HK-2 (cell line): ENCODE data around the gene GGA1.
"Not testable (repeated sequence)": the region's sequence is repeated elsewhere in the genome, so short reads cannot be mapped to it uniquely, and the experiment has no call there.

Experiments used
- DNase-seq: peaks from one replicate; pipeline ENCODE4 v3.0.0-alpha.2; 2018; ENCODE audit not compliant: unreplicated experiment

The GGA1 gene

DNA sequence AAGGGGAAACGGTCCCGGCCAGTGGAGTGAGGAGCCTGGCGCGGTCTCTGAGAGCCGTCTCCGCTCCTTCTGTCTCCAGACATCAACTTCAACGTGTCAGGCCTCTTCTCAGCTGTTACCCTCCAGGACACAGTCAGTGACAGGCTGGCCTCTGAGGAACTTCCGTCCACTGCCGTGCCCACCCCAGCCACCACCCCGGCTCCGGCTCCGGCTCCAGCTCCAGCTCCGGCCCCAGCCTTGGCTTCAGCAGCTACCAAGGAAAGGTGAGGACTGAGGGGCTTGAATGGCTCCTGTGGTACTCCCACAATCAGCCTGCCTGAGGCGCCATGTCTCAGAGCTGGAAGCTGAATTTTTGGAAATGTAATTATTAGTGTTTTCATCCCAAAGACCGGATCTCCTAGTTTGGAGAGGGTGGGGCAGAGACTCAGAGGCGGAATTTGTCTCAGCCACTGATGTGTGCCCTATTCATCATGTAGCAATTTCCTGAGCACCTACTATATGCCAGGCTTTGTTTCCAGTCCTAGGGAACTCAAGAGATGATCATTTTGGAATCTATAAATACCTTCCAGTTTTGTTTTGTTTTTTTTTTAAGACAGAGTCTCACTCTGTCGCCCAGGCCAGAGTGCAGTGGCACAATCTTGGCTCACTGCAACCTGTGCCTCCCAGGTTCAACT lies 42.0 kb downstream of the GGA1 start:
- DNase-seq = no peak

DNA sequence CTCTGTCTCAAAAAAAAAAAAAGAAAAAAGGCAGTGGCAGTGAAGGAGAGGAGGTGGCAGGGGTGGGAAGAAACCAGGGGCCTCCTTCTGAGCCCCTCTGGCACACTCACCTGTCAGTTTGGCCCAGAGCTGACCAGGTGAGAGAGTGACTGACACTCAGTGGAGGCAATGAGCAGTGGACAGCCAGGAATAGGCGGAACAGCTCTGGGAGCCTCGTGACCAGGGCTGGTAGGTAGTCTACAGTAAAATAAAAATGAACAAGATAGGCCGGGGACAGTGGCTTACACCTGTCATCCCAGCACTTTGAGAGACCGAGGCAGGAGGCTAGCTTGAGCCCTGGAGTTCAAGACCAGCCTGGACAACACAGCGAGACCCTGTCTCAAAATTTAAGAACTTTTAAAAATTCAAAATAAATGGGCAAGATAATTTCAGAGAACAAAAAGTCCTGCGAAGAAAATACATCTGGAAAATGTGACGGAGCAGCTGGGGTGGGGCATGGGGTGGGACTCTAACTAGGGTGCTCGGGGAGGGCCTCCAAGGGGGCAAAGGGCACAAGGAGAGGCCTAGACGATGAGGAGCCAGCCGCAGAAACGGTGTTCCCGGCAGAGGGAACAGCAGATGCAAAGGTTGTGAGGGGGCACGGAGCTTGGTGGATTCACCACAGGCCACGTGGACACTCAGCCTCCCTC lies 46.1 kb downstream of the GGA1 start:
- DNase-seq = no peak

DNA sequence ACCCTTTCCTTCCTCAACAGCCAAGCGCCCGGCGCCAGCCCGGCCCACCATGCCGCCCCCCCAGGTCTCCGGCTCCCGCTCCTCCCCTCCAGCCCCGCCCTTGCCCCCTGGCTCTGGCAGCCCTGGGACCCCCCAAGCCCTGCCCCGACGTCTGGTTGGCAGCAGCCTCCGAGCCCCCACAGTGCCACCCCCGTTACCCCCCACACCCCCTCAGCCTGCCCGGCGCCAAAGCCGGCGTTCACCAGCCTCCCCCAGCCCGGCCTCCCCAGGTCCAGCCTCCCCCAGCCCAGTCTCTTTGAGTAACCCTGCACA lies 46.6 kb downstream of the GGA1 start:
- DNase-seq = no peak

DNA sequence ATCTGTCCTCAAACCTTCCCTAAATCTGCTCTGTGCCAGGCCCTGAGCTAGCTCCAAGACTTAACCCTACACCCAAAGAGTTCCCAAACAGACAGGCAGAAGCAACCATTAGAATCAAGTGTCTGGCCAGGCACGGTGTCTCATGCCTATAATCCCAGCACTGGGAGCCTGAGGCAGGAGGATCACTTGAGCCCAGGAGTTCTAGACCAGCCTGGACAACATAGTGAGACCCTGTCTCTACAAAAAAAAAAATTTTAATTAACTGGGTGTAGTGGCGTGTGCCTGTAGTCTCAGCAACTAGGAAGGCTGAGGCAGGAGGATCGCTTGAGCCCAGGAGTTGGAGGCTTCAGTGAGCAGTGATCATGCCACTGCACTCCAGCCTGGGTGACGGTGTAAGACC lies 47.9 kb downstream of the GGA1 start:
- not testable (repeated sequence) for DNase-seq

DNA sequence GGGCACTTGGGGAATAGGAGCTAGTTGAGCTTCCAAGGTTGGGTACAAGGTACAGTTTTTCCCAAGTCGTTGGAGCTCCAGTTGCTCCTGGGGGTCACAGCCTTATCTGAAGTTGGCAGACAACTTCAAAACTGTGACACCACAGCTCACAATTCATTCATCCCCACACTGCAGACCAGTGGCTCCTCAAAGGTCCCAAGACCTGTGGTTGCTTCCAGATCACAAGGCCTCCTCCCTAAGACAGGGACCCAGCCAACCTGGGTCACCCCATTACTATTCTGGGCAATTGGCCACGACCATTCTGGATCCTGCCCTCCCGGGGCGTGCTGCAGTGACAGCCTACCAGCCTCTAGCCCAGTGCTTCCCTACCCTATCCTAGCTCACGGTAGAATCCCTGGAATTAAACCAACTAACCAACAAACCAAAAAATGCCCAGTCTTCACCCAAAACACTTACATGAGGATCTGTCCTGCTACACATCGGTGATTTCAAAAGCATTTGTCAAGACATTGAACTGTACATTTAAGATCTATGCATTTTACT lies 49.0 kb downstream of the GGA1 start:
- DNase-seq = peak; percentile 41

DNA sequence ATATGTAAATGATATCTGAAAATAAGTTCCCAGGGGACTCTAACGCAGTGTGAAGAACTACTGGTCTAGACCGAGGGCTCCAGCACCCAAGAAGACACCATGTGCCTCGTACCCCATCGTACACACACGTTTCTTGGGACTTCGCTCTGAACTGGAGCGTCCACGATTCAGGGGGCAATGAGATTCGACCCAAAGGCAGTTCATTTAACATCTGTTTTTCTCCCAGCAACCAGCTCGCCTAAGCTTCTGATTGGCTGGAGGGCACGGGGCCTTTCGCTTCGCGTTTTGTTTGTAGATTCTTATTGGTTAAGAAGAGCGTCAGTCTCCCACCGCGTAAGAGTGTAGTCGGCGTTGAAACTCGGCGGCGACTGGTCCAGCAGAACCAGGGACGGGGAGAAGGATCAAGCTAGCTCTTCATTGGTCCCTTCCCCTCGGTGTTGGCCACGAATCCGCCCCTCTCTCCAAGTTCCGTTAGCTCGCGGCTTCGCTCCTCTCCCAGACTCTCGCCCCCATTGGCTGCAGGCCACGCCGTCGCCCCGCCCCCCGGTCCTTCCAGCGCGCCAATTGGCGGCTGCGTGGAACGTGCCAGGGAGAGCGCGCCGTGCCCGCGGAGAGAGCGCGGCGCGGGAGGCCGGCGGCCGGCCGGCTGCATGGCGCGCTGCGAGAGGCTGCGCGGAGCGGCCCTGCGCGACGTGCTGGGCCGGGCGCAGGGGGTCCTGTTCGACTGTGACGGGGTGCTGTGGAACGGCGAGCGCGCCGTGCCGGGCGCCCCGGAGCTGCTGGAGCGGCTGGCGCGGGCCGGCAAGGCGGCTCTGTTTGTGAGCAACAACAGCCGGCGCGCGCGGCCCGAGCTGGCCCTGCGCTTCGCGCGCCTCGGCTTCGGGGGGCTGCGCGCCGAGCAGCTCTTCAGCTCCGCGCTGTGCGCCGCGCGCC lies 49.8 kb downstream of the GGA1 start, which contains the start of gene PDXP:
Gene PDXP, plus strand, starts transcription at position 591 of the 933 bp plus-strand sequence. Its CDS starts 60 bp downstream, at position 651.
- peak; percentile 97 for DNase-seq

DNA sequence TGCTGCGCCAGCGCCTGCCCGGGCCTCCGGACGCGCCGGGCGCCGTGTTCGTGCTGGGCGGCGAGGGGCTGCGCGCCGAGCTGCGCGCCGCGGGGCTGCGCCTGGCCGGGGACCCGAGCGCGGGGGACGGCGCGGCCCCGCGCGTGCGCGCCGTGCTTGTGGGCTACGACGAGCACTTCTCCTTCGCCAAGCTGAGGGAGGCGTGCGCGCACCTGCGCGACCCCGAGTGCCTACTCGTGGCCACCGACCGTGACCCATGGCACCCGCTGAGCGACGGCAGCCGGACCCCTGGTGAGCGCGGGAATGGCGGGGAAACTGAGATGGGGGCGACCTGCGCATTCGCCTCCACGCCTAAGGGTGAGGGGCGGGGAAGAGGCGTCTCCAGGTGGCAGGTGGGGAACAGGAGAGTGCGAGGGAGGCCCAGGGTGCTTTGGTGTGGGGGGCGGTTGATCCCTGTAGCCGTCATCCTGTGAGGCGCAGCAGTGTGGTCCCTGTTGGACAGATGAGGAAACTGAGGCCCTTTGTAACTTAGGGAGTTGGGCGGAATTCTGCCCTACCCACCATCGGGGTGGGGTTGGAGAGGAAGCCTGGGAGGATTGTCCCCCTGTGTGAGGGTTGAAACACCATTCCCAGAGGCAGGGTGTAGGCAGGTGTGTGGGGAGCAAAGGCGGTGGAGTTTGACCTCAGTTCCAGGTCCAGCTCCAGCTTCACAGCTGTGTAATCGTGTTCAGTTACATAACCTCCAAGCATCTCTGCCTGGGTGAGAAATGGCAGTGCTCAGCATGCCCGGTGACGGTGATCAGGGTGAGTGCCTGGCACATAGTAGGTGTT lies 50.6 kb downstream of the GGA1 start:
- DNase-seq = no peak

DNA sequence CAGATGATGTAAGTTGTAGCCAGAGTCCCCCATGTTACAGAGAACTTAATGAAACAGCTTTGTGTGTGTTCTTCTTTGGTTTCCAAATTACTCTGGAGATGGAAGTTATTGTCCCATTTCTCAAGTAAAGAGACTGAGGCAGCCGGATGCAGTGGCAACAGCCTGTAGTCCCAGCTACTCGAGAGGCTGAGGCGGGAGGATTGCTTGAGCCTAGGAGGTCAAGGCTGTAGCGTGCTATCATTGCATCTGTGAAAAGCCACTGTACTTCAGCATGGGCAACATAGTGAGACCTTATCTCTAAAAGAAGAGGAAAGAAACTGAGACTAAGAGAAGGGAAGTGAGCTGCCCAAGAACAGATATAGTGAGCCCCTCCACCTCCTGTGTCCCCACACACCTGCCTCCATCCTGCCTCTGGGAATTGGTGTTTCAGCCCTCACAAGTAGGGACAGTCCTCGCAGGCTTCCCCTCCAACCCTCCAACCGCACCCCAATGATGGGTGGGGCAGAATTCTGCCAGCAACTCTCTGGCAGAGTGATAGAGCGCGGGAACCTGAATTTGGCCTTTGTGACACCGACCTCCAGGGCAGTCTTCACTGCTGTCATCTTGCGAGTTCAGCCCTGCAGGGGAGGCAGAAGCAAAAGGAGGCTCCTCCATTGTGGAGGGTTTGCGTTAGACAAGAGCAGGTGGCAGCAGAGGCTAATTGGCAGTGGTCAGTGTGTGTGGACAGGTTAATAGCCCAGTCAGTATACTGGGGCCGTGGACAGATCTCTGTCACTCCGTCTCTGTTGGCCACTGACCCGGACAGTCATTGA lies 51.5 kb downstream of the GGA1 start:
- DNase-seq = no peak

DNA sequence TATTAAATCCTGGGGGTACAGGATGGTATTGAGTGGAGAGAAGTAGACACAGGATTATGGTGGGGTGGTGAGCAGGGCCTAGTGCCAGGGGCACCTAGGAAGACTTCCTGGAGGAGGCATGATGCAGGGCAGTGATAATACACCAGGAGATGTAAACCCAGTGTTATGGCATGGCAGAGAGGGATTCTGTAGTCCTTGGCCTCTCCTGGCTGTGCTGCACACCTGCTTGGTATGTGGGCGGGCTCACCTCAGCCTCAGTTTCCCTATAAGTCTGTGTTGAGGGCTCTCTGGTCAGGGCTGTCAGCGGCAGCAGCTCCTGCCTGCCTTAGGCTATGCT lies 52.0 kb downstream of the GGA1 start:
- DNase-seq = no peak

DNA sequence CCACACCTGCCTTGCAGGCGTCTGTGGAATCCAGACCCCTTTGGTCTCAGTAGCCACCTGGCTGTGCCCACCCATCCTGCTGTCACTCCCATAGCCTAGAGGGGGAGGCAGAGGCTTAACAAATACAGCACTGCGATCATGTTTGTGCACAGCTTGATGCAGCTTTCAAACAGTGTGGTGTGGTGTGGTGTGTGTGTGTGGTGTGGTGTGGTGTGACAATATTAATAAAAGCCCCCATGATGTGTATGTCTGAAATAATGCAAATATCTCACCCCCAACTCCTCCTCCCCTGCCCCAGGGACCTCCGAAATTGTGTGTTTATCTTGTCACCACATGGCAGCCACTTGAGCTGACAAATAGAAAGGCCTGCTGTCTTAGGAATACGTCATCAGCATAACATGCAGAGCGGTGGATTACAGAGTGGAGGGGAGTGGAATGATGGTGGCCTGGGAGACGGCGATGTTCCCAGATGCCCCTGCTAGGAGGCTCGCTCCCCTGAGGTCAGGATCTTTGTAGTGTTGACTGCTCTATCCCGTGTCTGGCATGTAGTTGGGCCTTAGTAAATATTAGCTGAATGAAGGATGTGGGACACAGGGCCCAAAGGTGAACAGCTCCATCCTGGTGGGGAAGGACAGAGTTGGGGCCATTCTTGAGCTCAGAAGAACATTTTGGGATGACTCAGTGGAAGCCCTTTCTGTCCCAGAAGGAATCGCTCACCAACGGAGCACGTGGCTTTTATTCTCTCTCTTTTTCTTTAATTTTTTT lies 52.7 kb downstream of the GGA1 start:
- no peak for DNase-seq

DNA sequence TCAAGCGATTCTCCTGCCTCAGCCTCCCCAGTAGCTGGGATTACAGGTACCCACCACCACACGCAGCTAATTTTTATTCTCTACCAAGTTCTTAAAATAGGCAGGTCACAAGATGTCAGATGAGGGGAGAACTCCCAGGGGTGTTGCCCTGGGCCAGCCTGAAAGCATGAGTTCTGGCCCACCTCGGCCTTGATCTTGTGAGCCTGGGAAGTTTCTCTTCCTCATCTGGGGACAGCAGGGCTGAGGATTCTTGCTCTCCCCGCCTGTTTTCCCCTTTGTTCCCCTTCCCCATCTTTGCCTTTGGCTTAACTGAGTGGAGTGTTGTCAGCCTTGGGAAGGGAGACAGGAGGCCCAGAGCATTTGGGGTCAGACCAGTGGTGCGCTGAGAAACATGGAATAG lies 53.4 kb downstream of the GGA1 start:
- no peak for DNase-seq

DNA sequence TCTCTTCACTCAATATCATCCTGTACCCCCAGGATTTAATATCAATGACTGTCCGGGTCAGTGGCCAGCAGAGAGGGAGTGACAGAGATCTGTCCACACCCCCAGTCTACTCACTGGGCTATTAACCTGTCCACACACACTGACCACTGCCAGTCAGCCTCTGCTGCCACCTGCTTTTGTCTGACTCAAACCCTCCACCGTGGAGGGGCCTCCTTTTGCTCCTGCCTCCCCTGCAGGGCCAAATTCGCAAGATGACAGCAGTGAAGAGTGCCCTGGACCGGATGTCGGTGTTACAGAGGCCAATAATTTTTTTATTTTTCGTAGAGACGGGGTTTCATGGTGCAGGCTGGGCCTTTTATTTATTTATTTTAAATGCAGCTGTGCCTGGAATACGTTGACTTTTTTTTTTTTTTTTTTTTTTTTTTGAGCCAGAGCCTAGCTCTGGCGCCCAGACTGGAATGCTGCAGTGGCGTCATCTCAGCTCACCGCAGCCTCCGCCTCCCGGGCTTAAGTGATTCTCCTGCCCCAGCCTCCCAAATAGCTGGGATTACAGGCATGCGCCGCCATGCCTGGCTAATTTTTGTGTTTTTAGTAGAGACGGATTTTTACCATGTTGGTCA lies 55.0 kb downstream of the GGA1 start:
- DNase-seq = no peak

DNA sequence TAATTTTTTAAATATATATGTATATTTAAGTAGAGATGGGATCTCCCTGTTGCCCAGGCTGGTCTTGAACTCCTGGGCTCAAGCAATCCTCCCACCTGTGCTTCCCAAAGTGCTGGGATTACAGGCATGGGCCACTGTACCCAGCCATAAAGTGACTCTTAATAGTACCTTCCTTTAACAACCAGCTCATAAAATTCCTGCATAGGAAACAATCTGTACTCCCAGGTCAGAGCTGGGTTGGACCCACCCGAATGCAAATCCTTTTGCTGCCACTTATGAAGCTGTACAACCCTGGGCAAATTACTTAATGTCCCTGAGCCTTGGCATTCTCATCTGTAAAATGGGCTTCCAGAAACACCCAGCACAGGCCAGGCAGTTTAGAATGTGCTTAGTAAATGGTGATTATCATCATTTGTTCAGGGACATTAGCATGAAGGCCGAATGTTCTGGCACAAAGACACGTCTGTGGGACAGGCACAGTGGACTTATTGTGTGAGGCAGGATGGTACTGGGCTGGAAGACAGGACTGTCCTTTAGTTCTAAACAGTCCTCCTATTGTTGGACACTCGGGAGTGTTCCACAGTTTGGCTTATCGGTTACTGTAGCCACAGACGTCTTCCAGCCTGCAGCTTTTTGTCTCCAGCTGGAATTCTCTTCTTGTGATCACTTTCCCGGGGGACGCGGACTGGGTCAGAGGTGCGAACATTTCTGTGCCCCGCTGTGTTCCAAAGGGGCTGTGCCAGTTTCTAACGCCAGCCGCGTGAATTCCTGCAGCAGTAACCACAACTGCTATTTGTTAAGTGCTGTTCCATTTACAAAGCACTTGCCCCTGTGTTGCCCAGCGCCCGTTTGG lies 55.8 kb downstream of the GGA1 start:
- no peak for DNase-seq

DNA sequence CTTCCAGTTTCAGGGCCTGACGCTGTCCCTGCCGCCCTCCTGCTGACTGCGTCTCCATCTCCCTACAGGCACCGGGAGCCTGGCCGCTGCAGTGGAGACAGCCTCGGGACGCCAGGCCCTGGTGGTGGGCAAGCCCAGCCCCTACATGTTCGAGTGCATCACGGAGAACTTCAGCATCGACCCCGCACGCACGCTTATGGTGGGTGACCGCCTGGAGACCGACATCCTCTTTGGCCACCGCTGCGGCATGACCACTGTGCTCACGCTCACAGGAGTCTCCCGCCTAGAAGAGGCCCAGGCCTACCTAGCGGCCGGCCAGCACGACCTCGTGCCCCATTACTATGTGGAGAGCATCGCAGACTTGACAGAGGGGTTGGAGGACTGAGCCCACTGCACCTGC lies 56.9 kb downstream of the GGA1 start:
- DNase-seq = no peak

DNA sequence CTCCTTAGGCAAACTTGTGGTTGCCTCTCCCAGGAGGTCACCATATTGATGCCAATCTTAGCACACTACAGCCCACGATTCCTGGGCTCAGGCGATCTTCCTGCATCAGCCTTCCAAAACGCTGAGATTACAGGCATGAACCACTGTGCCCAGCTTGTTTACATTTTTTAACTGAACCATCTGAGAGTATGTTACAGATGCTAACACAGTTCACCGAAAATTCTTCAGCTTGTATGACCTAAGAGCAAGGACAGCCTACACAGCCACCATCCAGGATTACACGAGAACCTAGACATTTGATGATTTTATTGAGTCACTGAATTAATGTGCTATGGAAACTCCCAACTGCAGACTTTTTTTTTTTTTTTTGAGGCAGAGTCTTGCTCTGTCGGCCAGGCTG lies 61.0 kb downstream of the GGA1 start:
- DNase-seq = no peak

DNA sequence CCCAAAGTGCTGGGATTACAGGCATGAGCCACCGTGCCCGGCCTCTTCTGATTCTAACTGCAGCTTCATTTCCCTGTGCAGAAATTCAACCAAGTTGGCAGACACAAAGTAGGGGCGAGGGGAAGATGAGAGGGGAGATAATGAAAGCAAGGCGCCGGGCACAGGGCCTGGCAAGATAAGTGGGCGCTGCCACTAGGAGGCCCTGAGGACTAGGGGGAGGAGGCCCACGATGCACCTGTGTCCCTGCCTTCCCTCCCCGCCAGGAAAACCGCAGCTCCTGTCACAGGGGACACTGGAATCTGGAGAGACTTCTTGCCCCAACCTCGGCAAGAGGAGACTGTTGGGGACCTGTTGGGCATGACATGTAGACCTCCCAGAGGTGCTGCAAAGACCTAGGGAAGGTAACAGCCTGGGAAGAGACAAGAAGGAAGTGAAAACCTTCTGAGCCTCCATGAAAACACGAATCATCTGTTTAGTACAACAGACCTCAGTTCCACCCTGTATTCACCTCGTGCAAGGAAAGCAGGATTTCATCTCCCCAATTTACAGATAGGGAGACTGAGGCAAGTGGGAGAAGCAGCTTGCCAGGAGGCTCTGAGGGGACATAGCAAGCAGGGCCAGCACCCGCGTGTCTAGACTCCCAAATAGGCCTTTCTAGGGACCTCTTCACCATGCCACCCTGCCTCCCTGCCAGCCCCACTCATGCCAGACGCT lies 63.7 kb downstream of the GGA1 start:
- DNase-seq = no peak

DNA sequence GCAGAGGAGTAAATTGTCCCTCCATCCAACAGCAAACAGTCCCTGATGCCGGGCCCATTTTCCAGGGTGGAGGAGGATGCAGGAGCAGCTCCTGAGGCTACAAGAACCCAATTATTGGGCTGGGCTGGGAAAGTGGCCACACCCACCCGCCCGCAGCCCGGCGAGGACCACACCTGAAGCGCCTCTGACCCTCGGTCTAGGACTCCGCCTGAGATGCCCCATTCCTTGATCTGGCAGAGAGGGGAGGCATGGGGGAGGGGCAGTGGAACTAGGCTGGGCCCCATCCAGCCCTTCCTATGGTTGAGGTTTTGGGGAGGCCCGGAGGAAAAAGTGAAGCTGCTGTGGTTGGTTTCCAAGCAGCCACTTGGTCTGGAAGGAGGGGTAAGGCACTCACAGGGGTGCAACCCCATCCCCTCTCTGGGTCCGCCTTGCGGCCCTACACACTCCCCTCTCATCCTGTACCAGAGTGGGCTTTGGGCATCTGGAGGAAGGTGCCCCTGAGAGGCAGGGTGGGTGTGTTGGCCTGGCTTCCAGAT lies 64.4 kb downstream of the GGA1 start:
- no peak for DNase-seq

DNA sequence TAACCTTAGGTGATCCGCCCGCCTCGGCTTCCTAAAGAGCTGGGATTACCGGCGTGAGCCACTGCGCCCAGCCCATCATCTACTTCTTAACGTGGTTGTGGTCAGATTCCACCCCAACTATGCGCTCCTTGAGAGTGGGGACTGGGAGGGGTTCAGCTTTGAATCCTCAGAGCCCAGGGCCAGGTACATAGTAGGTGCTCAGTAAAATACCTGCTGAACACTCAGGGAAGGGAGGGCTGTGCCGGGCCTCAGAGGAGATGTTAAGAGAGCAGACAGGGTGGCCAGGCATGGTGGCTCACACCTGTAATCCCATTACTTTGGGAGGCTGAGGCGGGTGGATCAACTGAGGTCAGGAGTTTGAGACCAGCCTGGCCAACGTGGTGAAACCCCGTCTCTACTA lies 65.6 kb downstream of the GGA1 start:
- DNase-seq = no peak
